Keratinocyte (primary cell): ENCODE data around the gene RBM24. TPM values are rescaled to one million over a fixed set of nuclear protein-coding genes. Genes with fewer than 3 reads are reported as not detected.

Source experiments
- DNase-seq: peaks from one replicate; pipeline ENCODE4 v3.0.0-alpha.2; 2011; ENCODE audit warnings: low read depth, missing footprints, low spot score
- FAIRE-seq: peaks from 2 replicates; lab custom pipeline; 2011; peaks lifted over from hg19 to GRCh38; lab: Jason Lieb, UNC
- H2AFZ ChIP-seq: 2 replicates; pipeline ENCODE4 v1.6.0; 2012; ENCODE audit warnings: low read length, control low read depth, inconsistent platforms; ENCODE audit not compliant: control insufficient read depth
- H3K27ac ChIP-seq: 2 replicates; pipeline ENCODE4 v1.5.1; 2011; ENCODE audit warnings: low read length; ENCODE audit not compliant: control insufficient read depth, insufficient read depth
- H3K27me3 ChIP-seq: 3 replicates; pipeline ENCODE4 v1.6.0; 2011; ENCODE audit warnings: low read length; ENCODE audit not compliant: control insufficient read depth, insufficient read depth; ENCODE audit errors: extremely low read depth
- H3K36me3 ChIP-seq, 2 experiments: 2 replicates in 1 of 2; 3 replicates in 1 of 2; pipeline ENCODE4 v1.5.1; 2011; ENCODE audit warnings: low read length in 2 of 2, mild to moderate bottlenecking in 1 of 2; ENCODE audit not compliant: control insufficient read depth in 2 of 2, insufficient read depth in 2 of 2; ENCODE audit errors: extremely low read depth in 1 of 2
- H3K4me1 ChIP-seq: 3 replicates; pipeline ENCODE4 v1.5.1; 2011; ENCODE audit warnings: low read length; ENCODE audit not compliant: control insufficient read depth, insufficient read depth; ENCODE audit errors: extremely low read depth
- H3K4me2 ChIP-seq: 3 replicates; pipeline ENCODE4 v1.6.0; 2011; ENCODE audit warnings: low read depth, low read length; ENCODE audit not compliant: control insufficient read depth, insufficient read depth; ENCODE audit errors: extremely low read depth
- H3K4me3 ChIP-seq, 3 experiments: fragments of 200-600 bp in 1 of 3; sonication (generic) in 1 of 3; 2 replicates in 2 of 3; 3 replicates in 1 of 3; pipeline ENCODE4 v1.5.1; 2011 to 2016; ENCODE audit warnings: low read length in 3 of 3, mild to moderate bottlenecking in 3 of 3, control low read depth in 2 of 3, inconsistent platforms in 1 of 3, low read depth in 1 of 3, mixed read lengths in 1 of 3, mixed run types in 1 of 3, moderate library complexity in 1 of 3; ENCODE audit not compliant: control insufficient read depth in 2 of 3, insufficient read depth in 2 of 3; ENCODE audit errors: extremely low read depth in 1 of 3
- H3K79me2 ChIP-seq: 2 replicates; pipeline ENCODE4 v1.6.0; 2012; ENCODE audit warnings: low read length; ENCODE audit not compliant: control insufficient read depth, insufficient read depth
- H3K9ac ChIP-seq: 3 replicates; pipeline ENCODE4 v1.6.0; 2011; ENCODE audit warnings: low read length; ENCODE audit not compliant: control insufficient read depth, insufficient read depth; ENCODE audit errors: extremely low read depth
- H3K9me1 ChIP-seq: 3 replicates; pipeline ENCODE4 v1.6.0; 2011; ENCODE audit warnings: low read length; ENCODE audit not compliant: control insufficient read depth, insufficient read depth; ENCODE audit errors: extremely low read depth
- H3K9me3 ChIP-seq: 2 replicates; pipeline ENCODE4 v1.5.1; 2012; ENCODE audit warnings: low read depth, low read length; ENCODE audit not compliant: control insufficient read depth
- H4K20me1 ChIP-seq: 3 replicates; pipeline ENCODE4 v1.6.0; 2011; ENCODE audit warnings: low read length; ENCODE audit not compliant: control insufficient read depth, insufficient read depth; ENCODE audit errors: extremely low read depth
- CTCF ChIP-seq, 3 experiments: IDR thresholded peaks in 1 of 3; conservative IDR thresholded peaks in 1 of 3; optimal IDR thresholded peaks in 1 of 3; 2 replicates in 2 of 3; 3 replicates in 1 of 3; pipeline versions ENCODE3 to v1.5.1; 2011; ENCODE audit warnings: low read length in 3 of 3, mild to moderate bottlenecking in 3 of 3, moderate library complexity in 2 of 3, control low read depth in 1 of 3, inconsistent platforms in 1 of 3; ENCODE audit not compliant: insufficient read depth in 2 of 3; ENCODE audit errors: extremely low read depth in 1 of 3
- EZH2 ChIP-seq: IDR thresholded peaks from one replicate; pipeline ENCODE4 v1.6.1; 2012; ENCODE audit warnings: inconsistent platforms, mild to moderate bottlenecking, low read length, moderate library complexity
- dilution Hi-C: fragments of 300-500 bp; cut with MboI; formaldehyde crosslinking; loops from one replicate; pipeline ENCODE4 v1.7.0; 2020; ENCODE audit warnings: low sequenced_read_pairs; ENCODE audit not compliant: extremely low pct_ligation_motif_present
- polyA plus RNA-seq, 5 experiments: library from polyadenylated mRNA; depleted of rRNA in 3 of 5; stranded (reverse) in 3 of 5; stranded (forward) in 1 of 5; unstranded in 1 of 5; fragments of >200 nt; gene quantifications; 1 replicate in 1 of 5; 2 replicates in 3 of 5; 3 replicates in 1 of 5; pipeline versions ENCODE4 v1.2.1 to v1.2.3, GENCODE V29; 2011 to 2012; ENCODE audit warnings: missing spikeins in 2 of 5, low read depth in 1 of 5, low replicate concordance in 1 of 5

RBM24 gene
- polyA plus RNA-seq, 1 donor (not counting 4 experiments of a cell fraction or from before 2014, with no cell fraction given): 1.3 TPM

DNA sequence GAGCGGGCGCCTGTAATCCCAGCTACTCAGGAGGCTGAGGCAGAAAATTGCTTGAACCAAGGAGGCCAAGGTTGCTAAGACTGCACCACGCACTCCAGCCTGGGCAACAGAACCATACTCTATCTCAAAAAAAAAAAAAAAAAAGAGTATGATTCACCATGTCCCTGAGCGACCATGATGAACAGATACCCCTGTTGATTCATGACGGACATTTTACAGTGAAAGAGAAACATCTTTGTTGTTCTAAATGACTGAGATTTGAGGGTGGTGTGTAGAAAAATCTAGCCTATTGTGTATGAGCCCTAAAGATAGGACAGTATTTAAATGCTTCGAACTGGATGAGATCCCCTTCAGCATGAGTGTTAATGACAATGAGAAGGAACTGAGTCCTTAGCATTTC, 32.8 kb downstream of the RBM24 start:
- Histone ChIP-seq H3K4me2 (no peak overlapping the region), H3K4me1 (peaks cover 4% of the 10 kb centered on the region), H3K4me3 (no peak overlapping the region), H3K9me3 (no peaks in the 10 kb centered on the region), H3K36me3 (no peaks in the 10 kb centered on the region), H3K9ac (no peak overlapping the region), H2AFZ (no peak overlapping the region), H3K79me2 (no peaks in the 10 kb centered on the region), H4K20me1 (no peaks in the 10 kb centered on the region), H3K27me3 (no peaks in the 10 kb centered on the region), H3K9me1 (no peaks in the 10 kb centered on the region), H3K27ac (no peak overlapping the region)
- TF ChIP-seq CTCF (optimal IDR thresholded peaks at IDR 0.05 in 1 of 3, IDR thresholded peaks at IDR 0.05 in 1 of 3, conservative IDR thresholded peaks at IDR 0.05 in 1 of 3; ENCODE audit: extremely low read depth in 1 of 3, insufficient read depth in 2 of 3, low read length in 3 of 3) (no peak), EZH2 (no peak)
- FAIRE-seq (no peak), DNase-seq (no peak)
- dilution Hi-C loops: no loop called here

DNA sequence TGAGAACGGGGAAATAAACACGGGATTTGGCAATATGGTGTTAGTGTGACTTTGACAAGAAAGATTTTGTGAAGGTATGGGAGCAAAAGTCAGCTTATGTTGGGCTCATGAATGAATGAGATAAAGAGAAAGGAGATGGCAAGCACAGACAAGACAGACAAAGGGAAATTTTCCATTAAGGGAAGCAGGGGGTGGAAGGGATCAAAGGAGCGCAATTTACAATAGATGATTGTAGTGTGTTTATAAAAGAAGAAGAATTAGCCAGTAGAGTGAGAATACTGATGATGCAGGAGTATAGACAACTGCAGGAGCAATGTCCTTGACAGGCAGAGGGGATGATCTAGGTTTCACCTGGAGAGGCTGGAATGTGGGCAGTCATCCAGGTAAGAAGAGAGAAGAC, 34.1 kb downstream of the RBM24 start:
- H3K4me2 ChIP-seq: no peak overlapping the region
- FAIRE-seq (no peak), DNase-seq (no peak)
- H4K20me1 ChIP-seq: no peaks in the 10 kb centered on the region
- H3K4me1 ChIP-seq: peaks cover 4% of the 10 kb centered on the region
- no peaks in the 10 kb centered on the region for H3K36me3 ChIP-seq
- no peak overlapping the region for H3K9ac ChIP-seq
- TF ChIP-seq CTCF (optimal IDR thresholded peaks at IDR 0.05 in 1 of 3, IDR thresholded peaks at IDR 0.05 in 1 of 3, conservative IDR thresholded peaks at IDR 0.05 in 1 of 3; ENCODE audit: extremely low read depth in 1 of 3, insufficient read depth in 2 of 3, low read length in 3 of 3): no peak
- TF ChIP-seq EZH2: no peak
- H3K9me1 ChIP-seq: no peaks in the 10 kb centered on the region
- H3K9me3 ChIP-seq: no peaks in the 10 kb centered on the region
- no peak overlapping the region for H3K4me3 ChIP-seq
- no peak overlapping the region for H3K27ac ChIP-seq
- H3K79me2 ChIP-seq: no peaks in the 10 kb centered on the region
- H2AFZ ChIP-seq: no peak overlapping the region
- H3K27me3 ChIP-seq: no peaks in the 10 kb centered on the region
- dilution Hi-C loops: no loop called here
